B cell (primary cell): ENCODE results near the gene CDHR3. TPM values are rescaled to one million over a fixed set of nuclear protein-coding genes. Genes with fewer than 3 reads are reported as not detected.
"Not testable (repeated sequence)": the region's sequence is repeated elsewhere in the genome, so short reads cannot be mapped to it uniquely, and the experiment has no call there.

ENCODE experiments used
- ATAC-seq: fragments of 200-7000 bp; cut with Tn5 transposase; one replicate; pipeline ENCODE4 v1.10.0; 2021; ENCODE audit warnings: low read depth, mild to moderate bottlenecking, moderate number of reproducible peaks, moderate library complexity
- CTCF ChIA-PET: fragments of 350-600 bp; sonication (Branson Sonifier 250); formaldehyde crosslinking; loops from one replicate; lab custom pipeline; 2021; ENCODE audit warnings: antibody characterized with exemption, inconsistent platforms; lab: Charles Lee
- POLR2A ChIA-PET: fragments of 350-600 bp; sonication (Branson Sonifier 250); formaldehyde crosslinking; loops from one replicate; lab custom pipeline; 2021; ENCODE audit warnings: antibody characterized with exemption; lab: Charles Lee
- DNase-seq: peaks from one replicate; pipeline ENCODE4 v3.0.0; 2013
- H2AFZ ChIP-seq: 2 replicates; pipeline ENCODE4 v1.6.1; 2012; ENCODE audit warnings: mild to moderate bottlenecking, low read depth, low read length; ENCODE audit not compliant: insufficient read depth, poor library complexity, severe bottlenecking
- H3K27ac ChIP-seq, 2 donors: 1 replicate in 1 of 2; 2 replicates in 1 of 2; pipeline ENCODE4 v1.5.1; 2012 to 2013; ENCODE audit warnings: low read length in 2 of 2, mild to moderate bottlenecking in 2 of 2, moderate library complexity in 1 of 2
- H3K27me3 ChIP-seq, 4 experiments: fragments of 200-600 bp in 1 of 4; sonication (generic) in 1 of 4; replicated peaks in 1 of 4; 1 replicate in 2 of 4; 2 replicates in 2 of 4; pipeline versions ENCODE4 v1.6.1 to v1.7.0; 2013 to 2016; ENCODE audit warnings: low read length in 3 of 4, mild to moderate bottlenecking in 2 of 4, mixed read lengths in 1 of 4, moderate library complexity in 1 of 4; ENCODE audit not compliant: insufficient read depth in 4 of 4, control insufficient read depth in 3 of 4; ENCODE audit errors: control extremely low read depth in 1 of 4
- H3K36me3 ChIP-seq, 2 experiments: replicated peaks in 1 of 2; 1 replicate in 1 of 2; 2 replicates in 1 of 2; pipeline versions ENCODE4 v1.6.1 to v1.7.1; 2013; ENCODE audit warnings: low read length in 1 of 2; ENCODE audit not compliant: insufficient read depth in 2 of 2, control insufficient read depth in 1 of 2; ENCODE audit errors: control extremely low read depth in 1 of 2, extremely low read depth in 1 of 2
- H3K4me1 ChIP-seq, 2 donors: fragments of 200-600 bp in 1 of 2; sonication (generic) in 1 of 2; 1 replicate in 1 of 2; 2 replicates in 1 of 2; pipeline versions ENCODE4 v1.5.1 to v1.6.1; 2013 to 2017; ENCODE audit warnings: low read length in 2 of 2; ENCODE audit not compliant: control insufficient read depth in 2 of 2, insufficient read depth in 2 of 2
- H3K4me2 ChIP-seq: replicated peaks from 2 replicates; pipeline ENCODE3; 2012; ENCODE audit warnings: mild to moderate bottlenecking, low read depth, low read length; ENCODE audit not compliant: poor library complexity, severe bottlenecking
- H3K4me3 ChIP-seq, 5 experiments: fragments of 200-600 bp in 1 of 5; sonication (generic) in 1 of 5; 1 replicate in 3 of 5; 2 replicates in 2 of 5; pipeline versions ENCODE4 v1.5.1 to v1.7.0; 2011 to 2016; ENCODE audit warnings: low read length in 4 of 5, mild to moderate bottlenecking in 4 of 5, low read depth in 2 of 5, control low read depth in 1 of 5, moderate library complexity in 1 of 5; ENCODE audit not compliant: insufficient read depth in 1 of 5; ENCODE audit errors: control extremely low read depth in 1 of 5, extremely low read depth in 1 of 5
- H3K79me2 ChIP-seq: fragments of 200-600 bp; sonication (generic); one replicate; pipeline ENCODE4 v1.6.0; 2016; ENCODE audit warnings: low read length; ENCODE audit not compliant: control insufficient read depth, insufficient read depth
- H3K9ac ChIP-seq: fragments of 200-600 bp; sonication (generic); 2 replicates; pipeline ENCODE4 v1.6.1; 2017; ENCODE audit warnings: mild to moderate bottlenecking, low read length, moderate library complexity
- H3K9me3 ChIP-seq, 3 donors: one replicate each; pipeline versions ENCODE4 v1.6.1 to v1.7.1; 2013; ENCODE audit warnings: low read length in 2 of 3; ENCODE audit not compliant: control insufficient read depth in 2 of 3, insufficient read depth in 1 of 3; ENCODE audit errors: control extremely low read depth in 1 of 3
- H4K20me1 ChIP-seq: 2 replicates; pipeline ENCODE4 v1.6.0; 2012; ENCODE audit warnings: mild to moderate bottlenecking, low read length; ENCODE audit not compliant: insufficient read depth, control insufficient read depth, poor library complexity, severe bottlenecking
- H3K27ac Mint-ChIP-seq: one replicate; pipeline ENCODE4 v1.8.0; 2021; ENCODE audit warnings: mixed read lengths
- H3K27me3 Mint-ChIP-seq: one replicate; pipeline ENCODE4 v1.8.0; 2021; ENCODE audit warnings: mixed read lengths
- H3K4me1 Mint-ChIP-seq: one replicate; pipeline ENCODE4 v1.8.0; 2021; ENCODE audit warnings: mixed read lengths
- H3K4me3 Mint-ChIP-seq: one replicate; pipeline ENCODE4 v1.8.0; 2021; ENCODE audit warnings: mixed read lengths
- H3K9me3 Mint-ChIP-seq: one replicate; pipeline ENCODE4 v1.8.0; 2022; ENCODE audit warnings: mixed read lengths; ENCODE audit not compliant: insufficient read depth
- EZH2 ChIP-seq: IDR thresholded peaks from 2 replicates; pipeline ENCODE4 v1.6.1; 2012; ENCODE audit warnings: borderline replicate concordance, low read depth, mild to moderate bottlenecking, moderate library complexity, low read length; ENCODE audit not compliant: insufficient read depth, poor library complexity, severe bottlenecking
- WGBS: methylation state at CpG from one replicate; pipeline ENCODE4 v1.1.5; 2013; ENCODE audit warnings: missing lambda C conversion rate; ENCODE audit not compliant: insufficient coverage; 5-methylcytosine and 5-hydroxymethylcytosine counted together
- intact Hi-C: fragments of 100-400 bp; cut with micrococcal nuclease; formaldehyde crosslinking; loops from one replicate; pipeline ENCODE4 v1.10.0; 2022
- polyA plus RNA-seq: library from polyadenylated mRNA; depleted of rRNA; stranded (reverse); fragments of >200 nt; gene quantifications from 2 replicates; pipeline ENCODE4 v1.2.3, GENCODE V29; 2012
- total RNA-seq, 2 donors: library from RNA; stranded (reverse); fragments of 120-200 nt in 1 of 2; gene quantifications; 1 replicate in 1 of 2; 2 replicates in 1 of 2; pipeline versions ENCODE4 v1.2.3 to v1.2.4, GENCODE V29; 2013 to 2022
- TF ChIP-seq, protein P1 (sequence below): fragments of 200-600 bp; IDR thresholded peaks from one replicate; pipeline ENCODE4 v1.8.0; 2022; ENCODE audit warnings: antibody characterized with exemption, mild to moderate bottlenecking

CDHR3 gene
- total and polyA plus RNA-seq, 2 donors (not counting 1 experiment from before 2014, with no cell fraction given): 0.34 to 2.6 TPM

DNA sequence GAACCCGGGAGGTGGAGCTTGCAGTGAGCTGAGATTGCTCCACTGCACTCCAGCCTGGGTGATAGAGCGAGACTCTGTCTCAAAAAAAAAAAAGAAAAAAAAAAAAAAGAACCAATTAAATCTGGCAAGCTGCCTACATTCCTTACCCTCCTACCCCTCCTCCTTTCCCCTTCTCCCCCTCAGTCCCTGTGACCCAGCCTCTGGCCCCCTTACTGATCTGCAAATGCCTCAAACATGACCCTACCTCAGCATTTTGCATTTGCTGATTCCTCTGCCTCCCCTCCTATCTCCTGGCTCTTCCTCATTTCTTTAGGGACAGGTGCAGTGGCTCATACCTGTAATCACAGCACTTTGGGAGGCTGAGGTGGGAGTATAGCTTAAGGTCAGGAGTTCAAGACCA, 19.3 kb downstream of the CDHR3 start:
- no peaks in the 10 kb centered on the region for H3K36me3 ChIP-seq
- no peak for ATAC-seq
- Mint-ChIP-seq H3K27ac (no peak overlapping the region), H3K9me3 (no peaks in the 10 kb centered on the region), H3K4me3 (no peak overlapping the region), H3K4me1 (no peaks in the 10 kb centered on the region), H3K27me3 (peaks cover 28% of the 10 kb centered on the region)
- CTCF ChIA-PET: no interaction called here
- intact Hi-C loops: no loop called here
- no peaks in the 10 kb centered on the region for H4K20me1 ChIP-seq
- TF ChIP-seq EZH2: no peak
- TF ChIP-seq, protein P1, sequence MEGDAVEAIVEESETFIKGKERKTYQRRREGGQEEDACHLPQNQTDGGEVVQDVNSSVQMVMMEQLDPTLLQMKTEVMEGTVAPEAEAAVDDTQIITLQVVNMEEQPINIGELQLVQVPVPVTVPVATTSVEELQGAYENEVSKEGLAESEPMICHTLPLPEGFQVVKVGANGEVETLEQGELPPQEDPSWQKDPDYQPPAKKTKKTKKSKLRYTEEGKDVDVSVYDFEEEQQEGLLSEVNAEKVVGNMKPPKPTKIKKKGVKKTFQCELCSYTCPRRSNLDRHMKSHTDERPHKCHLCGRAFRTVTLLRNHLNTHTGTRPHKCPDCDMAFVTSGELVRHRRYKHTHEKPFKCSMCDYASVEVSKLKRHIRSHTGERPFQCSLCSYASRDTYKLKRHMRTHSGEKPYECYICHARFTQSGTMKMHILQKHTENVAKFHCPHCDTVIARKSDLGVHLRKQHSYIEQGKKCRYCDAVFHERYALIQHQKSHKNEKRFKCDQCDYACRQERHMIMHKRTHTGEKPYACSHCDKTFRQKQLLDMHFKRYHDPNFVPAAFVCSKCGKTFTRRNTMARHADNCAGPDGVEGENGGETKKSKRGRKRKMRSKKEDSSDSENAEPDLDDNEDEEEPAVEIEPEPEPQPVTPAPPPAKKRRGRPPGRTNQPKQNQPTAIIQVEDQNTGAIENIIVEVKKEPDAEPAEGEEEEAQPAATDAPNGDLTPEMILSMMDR: no peak
- no peak overlapping the region for H3K27ac ChIP-seq
- H2AFZ ChIP-seq: no peak overlapping the region
- no peak for DNase-seq
- H3K4me3 ChIP-seq: no peak overlapping the region
- no peaks in the 10 kb centered on the region for H3K4me1 ChIP-seq
- H3K79me2 ChIP-seq: no peaks in the 10 kb centered on the region
- H3K9me3 ChIP-seq: no peaks in the 10 kb centered on the region
- no peak overlapping the region for H3K9ac ChIP-seq
- no peak overlapping the region for H3K4me2 ChIP-seq
- no peaks in the 10 kb centered on the region for H3K27me3 ChIP-seq
- POLR2A ChIA-PET: no interaction called here
- WGBS: no CpG with 5 or more reads among the region's 2 CpGs

DNA sequence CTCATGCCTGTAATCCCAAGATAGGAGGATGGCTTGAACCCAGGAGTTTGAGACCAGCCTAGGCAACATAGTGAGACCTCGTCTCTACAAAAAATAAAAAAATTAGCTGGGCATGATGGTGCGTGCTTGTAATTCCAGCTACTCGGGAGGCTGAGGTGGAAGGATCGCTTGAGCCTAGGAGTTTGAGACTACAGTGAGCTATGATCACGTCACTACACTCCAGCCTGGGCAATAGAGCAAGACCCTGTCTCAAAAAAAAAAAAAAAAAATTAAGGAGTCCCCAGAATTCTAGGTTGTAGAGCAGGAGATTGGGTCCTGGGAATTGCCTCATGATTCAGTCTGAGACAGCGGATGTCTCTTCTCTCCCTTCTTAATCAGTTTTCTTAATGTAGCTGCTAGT, 21.7 kb downstream of the CDHR3 start:
- H3K4me3 ChIP-seq, H3K4me1 Mint-ChIP-seq, DNase-seq, intact Hi-C loops, H2AFZ ChIP-seq, H3K4me3 Mint-ChIP-seq, H4K20me1 ChIP-seq, POLR2A ChIA-PET, H3K9ac ChIP-seq, H3K36me3 ChIP-seq, H3K27me3 ChIP-seq, H3K27ac Mint-ChIP-seq, H3K9me3 ChIP-seq, ATAC-seq, H3K79me2 ChIP-seq, H3K4me1 ChIP-seq, H3K4me2 ChIP-seq, H3K9me3 Mint-ChIP-seq, H3K27ac ChIP-seq: not testable (repeated sequence)
- H3K27me3 Mint-ChIP-seq: peaks cover 27% of the 10 kb centered on the region
- CTCF ChIA-PET: interaction anchor here (0.8 to 1.2 kb wide), 2 partner anchors 9 to 106 kb away, joined by 3 to 4 read pairs; no protein-coding TSS in a partner anchor
- WGBS: 100% methylated on average over 3 of the region's 6 CpGs
